ENCODE data around the gene CPSF4L. TPM values are rescaled to one million over a fixed set of nuclear protein-coding genes. Genes with fewer than 3 reads are reported as not detected.

The CPSF4L gene
- total and polyA plus RNA-seq, 2 of the 13 experiments (the other 11 are each of a cell fraction or from before 2014, with no cell fraction given), result 0.73 to 1.6 TPM

GRCh38 chr17:73231841-73232586 is 29.7 kb downstream of the CPSF4L start (continued):
- TF ChIP-seq, protein P1, sequence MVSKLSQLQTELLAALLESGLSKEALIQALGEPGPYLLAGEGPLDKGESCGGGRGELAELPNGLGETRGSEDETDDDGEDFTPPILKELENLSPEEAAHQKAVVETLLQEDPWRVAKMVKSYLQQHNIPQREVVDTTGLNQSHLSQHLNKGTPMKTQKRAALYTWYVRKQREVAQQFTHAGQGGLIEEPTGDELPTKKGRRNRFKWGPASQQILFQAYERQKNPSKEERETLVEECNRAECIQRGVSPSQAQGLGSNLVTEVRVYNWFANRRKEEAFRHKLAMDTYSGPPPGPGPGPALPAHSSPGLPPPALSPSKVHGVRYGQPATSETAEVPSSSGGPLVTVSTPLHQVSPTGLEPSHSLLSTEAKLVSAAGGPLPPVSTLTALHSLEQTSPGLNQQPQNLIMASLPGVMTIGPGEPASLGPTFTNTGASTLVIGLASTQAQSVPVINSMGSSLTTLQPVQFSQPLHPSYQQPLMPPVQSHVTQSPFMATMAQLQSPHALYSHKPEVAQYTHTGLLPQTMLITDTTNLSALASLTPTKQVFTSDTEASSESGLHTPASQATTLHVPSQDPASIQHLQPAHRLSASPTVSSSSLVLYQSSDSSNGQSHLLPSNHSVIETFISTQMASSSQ (IDR thresholded peaks at IDR 0.05; ENCODE audit: low read depth), result no peak
- TF ChIP-seq, protein P1 (CRISPR knock-in tag; IDR thresholded peaks at IDR 0.05; ENCODE audit: borderline replicate concordance), result peak; percentile 70
- TF ChIP-seq POGK (CRISPR knock-in tag; conservative IDR thresholded peaks at IDR 0.05), result peak; percentile 22; the same call in 1 of the 2 replicates
- TF ChIP-seq CENPT (CRISPR knock-in tag; IDR thresholded peaks at IDR 0.05; ENCODE audit: low read depth), result no peak
- TF ChIP-seq ZNF367 (CRISPR knock-in tag; IDR thresholded peaks at IDR 0.05; ENCODE audit: borderline replicate concordance), result no peak
- TF ChIP-seq TOPORS (CRISPR knock-in tag; IDR thresholded peaks at IDR 0.05), result 0 out of 2 replicates have a peak, but pooled peaks have one; percentile 52
- peak; percentile 99 for TF ChIP-seq KLF9 (CRISPR knock-in tag; IDR thresholded peaks at IDR 0.05; ENCODE audit: low read depth)
- TF ChIP-seq ZNF501 (CRISPR knock-in tag; IDR thresholded peaks at IDR 0.05), result peak; percentile 94
- no peak for TF ChIP-seq ZNF878 (CRISPR knock-in tag; IDR thresholded peaks at IDR 0.05)
- TF ChIP-seq ARNT2 (CRISPR knock-in tag; IDR thresholded peaks at IDR 0.05; ENCODE audit: low read depth), result peak; percentile 15; the same call in 1 of the 2 replicates
- TF ChIP-seq, protein P2, sequence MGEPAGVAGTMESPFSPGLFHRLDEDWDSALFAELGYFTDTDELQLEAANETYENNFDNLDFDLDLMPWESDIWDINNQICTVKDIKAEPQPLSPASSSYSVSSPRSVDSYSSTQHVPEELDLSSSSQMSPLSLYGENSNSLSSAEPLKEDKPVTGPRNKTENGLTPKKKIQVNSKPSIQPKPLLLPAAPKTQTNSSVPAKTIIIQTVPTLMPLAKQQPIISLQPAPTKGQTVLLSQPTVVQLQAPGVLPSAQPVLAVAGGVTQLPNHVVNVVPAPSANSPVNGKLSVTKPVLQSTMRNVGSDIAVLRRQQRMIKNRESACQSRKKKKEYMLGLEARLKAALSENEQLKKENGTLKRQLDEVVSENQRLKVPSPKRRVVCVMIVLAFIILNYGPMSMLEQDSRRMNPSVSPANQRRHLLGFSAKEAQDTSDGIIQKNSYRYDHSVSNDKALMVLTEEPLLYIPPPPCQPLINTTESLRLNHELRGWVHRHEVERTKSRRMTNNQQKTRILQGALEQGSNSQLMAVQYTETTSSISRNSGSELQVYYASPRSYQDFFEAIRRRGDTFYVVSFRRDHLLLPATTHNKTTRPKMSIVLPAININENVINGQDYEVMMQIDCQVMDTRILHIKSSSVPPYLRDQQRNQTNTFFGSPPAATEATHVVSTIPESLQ (CRISPR knock-in tag; conservative IDR thresholded peaks at IDR 0.05), result 0 out of 2 replicates have a peak, but pooled peaks have one; percentile 15
- peak; percentile 78 for TF ChIP-seq ZSCAN31 (CRISPR knock-in tag; IDR thresholded peaks at IDR 0.05; ENCODE audit: low read depth)
- TF ChIP-seq PTBP1 (IDR thresholded peaks at IDR 0.05; ENCODE audit: low read depth, low read length, poor library complexity, severe bottlenecking), result no peak
- TF ChIP-seq ZNF577 (CRISPR knock-in tag; IDR thresholded peaks at IDR 0.05; ENCODE audit: borderline replicate concordance, low read depth), result no peak
- TF ChIP-seq GABPA (IDR thresholded peaks at IDR 0.05; ENCODE audit: low read depth, low read length), result peak; percentile 75
- peak; percentile 90 for TF ChIP-seq GABPA (CRISPR knock-in tag; IDR thresholded peaks at IDR 0.05; ENCODE audit: low read depth)
- peak; percentile 56; the same call in 1 of the 2 replicates for TF ChIP-seq SOX5 (CRISPR knock-in tag; IDR thresholded peaks at IDR 0.05; ENCODE audit: borderline replicate concordance)
- TF ChIP-seq CREB1 (IDR thresholded peaks at IDR 0.05), result 0 out of 2 replicates have a peak, but pooled peaks have one; percentile 29
- TF ChIP-seq CREB1 (CRISPR knock-in tag; IDR thresholded peaks at IDR 0.05), result no peak
- TF ChIP-seq ZNF333 (CRISPR knock-in tag; IDR thresholded peaks at IDR 0.05; ENCODE audit: borderline replicate concordance), result 0 out of 2 replicates have a peak, but pooled peaks have one; percentile 16
- no peak for TF ChIP-seq CC2D1A (CRISPR knock-in tag; IDR thresholded peaks at IDR 0.05)
- TF ChIP-seq ZFP36L2 (CRISPR knock-in tag; IDR thresholded peaks at IDR 0.05), result 0 out of 2 replicates have a peak, but pooled peaks have one; percentile 23
- peak; percentile 56; the same call in 1 of the 2 replicates for TF ChIP-seq MED13 (CRISPR knock-in tag; IDR thresholded peaks at IDR 0.05)

Measured in HepG2 (cell line).